Epithelial cell of esophagus (primary cell): ENCODE data around the gene RAPGEF2.

Experiments
- DNase-seq: peaks from one replicate; pipeline ENCODE4 v3.0.0; 2010; ENCODE audit warnings: low read depth
- H3K4me3 ChIP-seq: 2 replicates; pipeline ENCODE4 v1.5.1; 2011; ENCODE audit warnings: mild to moderate bottlenecking, low read length, control low read depth
- CTCF ChIP-seq: IDR thresholded peaks from 2 replicates; pipeline ENCODE4 v1.5.1; 2011; ENCODE audit warnings: low read depth, mild to moderate bottlenecking, low read length, control low read depth, inconsistent platforms; ENCODE audit not compliant: insufficient read depth; ENCODE audit errors: missing control alignments

Gene RAPGEF2

GRCh38 chr4:159266981-159267868, 164.3 kb downstream of the RAPGEF2 start:
- TF ChIP-seq CTCF, result no peak
- H3K4me3 ChIP-seq, result no peak overlapping the region
- no peak for DNase-seq

- no peak for DNase-seq
- no peak for TF ChIP-seq CTCF
- H3K4me3 ChIP-seq, result no peak overlapping the region
Measured at GRCh38 chr4:159267869-159268285, 165.0 kb downstream of the RAPGEF2 start.

- no peak for TF ChIP-seq CTCF
- DNase-seq, result no peak
Measured at GRCh38 chr4:159268607-159269006, 165.7 kb downstream of the RAPGEF2 start.

DNA sequence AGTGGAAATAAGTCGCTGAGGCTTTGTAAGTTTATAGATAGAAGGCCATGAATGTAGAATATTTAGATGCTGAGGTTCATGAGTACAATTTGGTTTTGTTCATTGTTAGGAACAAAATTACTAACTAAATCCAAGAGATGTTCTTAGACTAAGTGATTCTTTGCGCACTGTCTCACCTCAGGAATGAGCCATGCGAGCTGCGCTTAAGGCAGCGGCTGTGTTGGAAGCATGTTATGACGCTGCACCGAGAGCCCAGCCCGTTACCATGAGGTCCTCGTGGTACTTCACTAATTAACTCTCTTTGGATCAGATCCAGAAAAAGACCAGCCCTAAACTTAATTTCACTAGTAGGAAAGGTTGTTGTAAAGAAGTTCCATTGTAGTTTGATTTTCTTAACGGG, 166.2 kb downstream of the RAPGEF2 start:
- DNase-seq, result no peak
- TF ChIP-seq CTCF, result no peak
- H3K4me3 ChIP-seq, result no peak overlapping the region

More at GRCh38 chr4:159268607-159269006, 165.7 kb downstream of the RAPGEF2 start:
- H3K4me3 ChIP-seq, result no peak overlapping the region

GRCh38 chr4:159269956-159270355, 167.1 kb downstream of the RAPGEF2 start:
- no peak overlapping the region for H3K4me3 ChIP-seq
- no peak for TF ChIP-seq CTCF
- no peak for DNase-seq

DNA sequence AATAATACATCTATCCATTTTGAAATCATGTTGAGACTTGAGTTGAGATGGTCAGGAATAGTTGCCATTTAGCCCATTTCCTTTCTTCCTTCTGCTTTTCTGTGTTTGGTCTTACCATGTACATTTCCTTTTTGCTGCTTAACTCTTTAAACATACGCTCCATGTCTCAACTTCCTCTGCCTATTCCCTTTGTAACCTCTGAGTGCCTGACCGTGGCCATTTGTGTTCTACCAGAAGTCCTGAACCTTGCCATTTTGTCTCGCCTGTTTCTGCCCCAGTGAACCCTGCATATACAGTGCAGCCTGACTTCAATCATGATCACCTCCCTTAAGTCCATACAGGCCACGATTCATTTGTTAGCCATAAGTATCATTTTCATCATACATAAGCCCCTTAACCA, 169.0 kb downstream of the RAPGEF2 start:
- DNase-seq, result no peak
- no peak for TF ChIP-seq CTCF
- no peak overlapping the region for H3K4me3 ChIP-seq
